Liver (tissue), 3 donors: ENCODE measurements around the gene MECP2.

Experiments
- CTCF ChIP-seq: fragments of 150-350 bp; IDR thresholded peaks from 2 replicates; pipeline ENCODE4 v1.5.1; 2017; ENCODE audit warnings: improper control_type of control experiment, low read depth, low read length; ENCODE audit not compliant: missing input control
- EGR1 ChIP-seq, 2 donors: IDR thresholded peaks; 2 replicates each; pipeline ENCODE4 v1.6.1; 2016 to 2018; ENCODE audit warnings: antibody characterized with exemption in 2 of 2, low read depth in 2 of 2
- GABPA ChIP-seq, 2 donors: IDR thresholded peaks in 1 of 2; conservative IDR thresholded peaks in 1 of 2; 2 replicates each; pipeline ENCODE4 v1.6.1; 2016; ENCODE audit warnings: antibody characterized with exemption in 2 of 2, mild to moderate bottlenecking in 1 of 2, moderate library complexity in 1 of 2
- JUND ChIP-seq, 2 donors: IDR thresholded peaks; 2 replicates each; pipeline ENCODE4 v1.6.1; 2016; ENCODE audit warnings: antibody characterized with exemption in 2 of 2
- MAX ChIP-seq: IDR thresholded peaks from 2 replicates; pipeline ENCODE4 v1.6.1; 2016; ENCODE audit warnings: antibody characterized with exemption
- RXRA ChIP-seq, 2 donors: IDR thresholded peaks; 2 replicates each; pipeline ENCODE4 v1.6.1; 2017 to 2018; ENCODE audit warnings: antibody characterized with exemption in 2 of 2, mild to moderate bottlenecking in 1 of 2
- TAF1 ChIP-seq: conservative IDR thresholded peaks from 2 replicates; pipeline ENCODE4 v1.6.1; 2016; ENCODE audit warnings: antibody characterized with exemption, mild to moderate bottlenecking
- YY1 ChIP-seq: IDR thresholded peaks from 2 replicates; pipeline ENCODE4 v1.6.1; 2016; ENCODE audit warnings: antibody characterized with exemption, mild to moderate bottlenecking
- ZBTB33 ChIP-seq: IDR thresholded peaks from 2 replicates; pipeline ENCODE4 v1.6.1; 2016; ENCODE audit warnings: antibody characterized with exemption
- donor health status: healthy.
- donor health status: healthy.

- no peak for TF ChIP-seq CTCF
- no peak for TF ChIP-seq JUND (IDR thresholded peaks at IDR 0.05)
- no peak for TF ChIP-seq MAX
- no peak for TF ChIP-seq RXRA (IDR thresholded peaks at IDR 0.05)
- no peak for TF ChIP-seq TAF1
- no peak for TF ChIP-seq ZBTB33
- no peak for TF ChIP-seq GABPA (IDR thresholded peaks at IDR 0.05 in 1 of 2, conservative IDR thresholded peaks at IDR 0.05 in 1 of 2)
- TF ChIP-seq EGR1 (IDR thresholded peaks at IDR 0.05; ENCODE audit: low read depth in 2 of 2): no peak
- no peak for TF ChIP-seq YY1
These were observed 90.6 kb downstream of the MECP2 start for GRCh38 chrX:154006947-154007346.
